C4-2B (cell line): ENCODE data around the gene APP.

ENCODE experiments used
- CTCF ChIP-seq: fragments of 450-650 bp; conservative IDR thresholded peaks from 2 replicates; pipeline ENCODE4 v1.5.1; 2017; ENCODE audit warnings: mild to moderate bottlenecking
- ZFX ChIP-seq: fragments of 450-650 bp; IDR thresholded peaks from 2 replicates; pipeline ENCODE4 v1.6.1; 2017

GRCh38 chr21:26140164-26140579, 30.4 kb downstream of the APP start:
- no peak for TF ChIP-seq CTCF
- TF ChIP-seq ZFX = no peak
